Endothelial cell of umbilical vein (primary cell): Measurements from ENCODE around the gene DLST. TPM values are rescaled to one million over a fixed set of nuclear protein-coding genes. Genes with fewer than 3 reads are reported as not detected.

Experiments
- BruUV-seq: library from RNA; stranded (reverse); fragments of 400-500 nt; replicated peaks from 2 replicates; lab custom pipeline; 2021; lab: Mats Ljungman, UMichigan
- CTCF ChIA-PET: fragments of 300-600, 350-600 bp; sonication (Branson Sonifier 250); formaldehyde crosslinking; loops from one replicate; lab custom pipeline; 2021; ENCODE audit warnings: antibody characterized with exemption, inconsistent platforms; lab: Charles Lee
- POLR2A ChIA-PET: fragments of 300-600, 350-600 bp; sonication (Branson Sonifier 250); formaldehyde crosslinking; loops from one replicate; lab custom pipeline; 2021; ENCODE audit warnings: antibody characterized with exemption, inconsistent platforms; lab: Charles Lee
- DNase-seq: peaks from one replicate; pipeline ENCODE4 v3.0.0-alpha.2; 2011; ENCODE audit warnings: low read depth, low spot score
- FAIRE-seq: peaks from 2 replicates; lab custom pipeline; 2011; peaks lifted over from hg19 to GRCh38; lab: Jason Lieb, UNC
- H2AFZ ChIP-seq: 2 replicates; pipeline ENCODE4 v1.6.0; 2012; ENCODE audit warnings: low read depth, low read length, control low read depth, inconsistent platforms
- H3K27ac ChIP-seq: 2 replicates; pipeline ENCODE4 v1.5.1; 2011; ENCODE audit warnings: low read depth, mild to moderate bottlenecking, control low read depth, low read length, moderate library complexity; ENCODE audit not compliant: insufficient read depth
- H3K27me3 ChIP-seq, 2 experiments: 2 replicates each; pipeline versions ENCODE4 v1.6.0 to v1.6.1; 2011; ENCODE audit warnings: low read length in 2 of 2, mixed read lengths in 1 of 2; ENCODE audit not compliant: control insufficient read depth in 2 of 2, insufficient read depth in 2 of 2
- H3K36me3 ChIP-seq, 2 experiments: 2 replicates in 1 of 2; 3 replicates in 1 of 2; pipeline ENCODE4 v1.5.1; 2011; ENCODE audit warnings: low read length in 2 of 2, mild to moderate bottlenecking in 1 of 2, moderate library complexity in 1 of 2; ENCODE audit not compliant: control insufficient read depth in 2 of 2, insufficient read depth in 2 of 2; ENCODE audit errors: extremely low read depth in 1 of 2
- H3K4me1 ChIP-seq: 3 replicates; pipeline ENCODE4 v1.5.1; 2011; ENCODE audit warnings: mild to moderate bottlenecking, low read length; ENCODE audit not compliant: control insufficient read depth, insufficient read depth; ENCODE audit errors: extremely low read depth
- H3K4me2 ChIP-seq: 2 replicates; pipeline ENCODE4 v1.6.1; 2011; ENCODE audit warnings: low read length, control low read depth, mixed read lengths; ENCODE audit not compliant: insufficient read depth
- H3K4me3 ChIP-seq, 3 experiments: fragments of 200-600 bp in 1 of 3; sonication (generic), shearing (Covaris generic) in 1 of 3; replicated peaks in 1 of 3; 2 replicates each; pipeline ENCODE4 v1.5.1; 2011 to 2016; ENCODE audit warnings: control low read depth in 3 of 3, low read length in 3 of 3, mild to moderate bottlenecking in 2 of 3, inconsistent platforms in 1 of 3, low read depth in 1 of 3, moderate library complexity in 1 of 3; ENCODE audit not compliant: insufficient read depth in 1 of 3
- H3K79me2 ChIP-seq: 2 replicates; pipeline ENCODE4 v1.6.0; 2012; ENCODE audit warnings: low read length, inconsistent platforms; ENCODE audit not compliant: control insufficient read depth, insufficient read depth
- H3K9ac ChIP-seq: replicated peaks from 2 replicates; pipeline ENCODE3; 2011; ENCODE audit warnings: low read length, control low read depth; ENCODE audit not compliant: insufficient read depth; ENCODE audit errors: extremely low read depth
- H3K9me1 ChIP-seq: replicated peaks from 3 replicates; pipeline ENCODE4 v1.6.0; 2011; ENCODE audit warnings: mild to moderate bottlenecking, low read length; ENCODE audit not compliant: control insufficient read depth, insufficient read depth; ENCODE audit errors: extremely low read depth
- H3K9me3 ChIP-seq: replicated peaks from 2 replicates; pipeline ENCODE4 v1.5.1; 2012; ENCODE audit warnings: low read length, inconsistent platforms; ENCODE audit not compliant: control insufficient read depth, insufficient read depth
- H4K20me1 ChIP-seq: replicated peaks from 2 replicates; pipeline ENCODE3; 2011; ENCODE audit warnings: mild to moderate bottlenecking, low read length; ENCODE audit not compliant: control insufficient read depth, insufficient read depth; ENCODE audit errors: extremely low read depth
- JUN ChIP-seq: IDR thresholded peaks from 2 replicates; pipeline ENCODE4 v1.6.1; 2011; ENCODE audit warnings: borderline replicate concordance, low read depth; ENCODE audit not compliant: insufficient read length, insufficient read depth
- MYC ChIP-seq: IDR thresholded peaks from one replicate; pipeline ENCODE4 v1.6.1; 2011; ENCODE audit warnings: mild to moderate bottlenecking, low read depth, low read length
- POLR2AphosphoS5 ChIP-seq: IDR thresholded peaks from 2 replicates; pipeline ENCODE4 v1.6.1; 2012; ENCODE audit warnings: low read depth, mild to moderate bottlenecking, control low read depth, low read length, moderate library complexity; ENCODE audit not compliant: insufficient read depth
- dilution Hi-C: fragments of 300-500 bp; cut with MboI; formaldehyde crosslinking; loops from one replicate; pipeline ENCODE4 v1.15.0; 2019; ENCODE audit warnings: low sequenced_read_pairs; ENCODE audit not compliant: extremely low pct_ligation_motif_present
- intact Hi-C: fragments of 100-400 bp; cut with micrococcal nuclease; formaldehyde crosslinking; loops from one replicate; pipeline ENCODE4 v1.10.0; 2022
- polyA plus RNA-seq, 4 experiments: library from polyadenylated mRNA; depleted of rRNA in 3 of 4; stranded (reverse) in 3 of 4; unstranded in 1 of 4; fragments of >200 nt; gene quantifications; 2 replicates each; pipeline versions ENCODE4 v1.2.1 to v1.2.3, GENCODE V29; 2011 to 2012; ENCODE audit warnings: missing spikeins in 1 of 4
- total RNA-seq: library from RNA; stranded (reverse); gene quantifications from 2 replicates; pipeline ENCODE4 v1.2.3, GENCODE V29; 2021
- TF ChIP-seq, protein P1 (sequence below): IDR thresholded peaks from 2 replicates; pipeline ENCODE4 v1.6.1; 2011; ENCODE audit not compliant: insufficient read depth, insufficient read length

The DLST gene
- total and polyA plus RNA-seq, 2 donors (not counting 3 experiments of a cell fraction or from before 2014, with no cell fraction given), result 98.4 to 110 TPM

DNA sequence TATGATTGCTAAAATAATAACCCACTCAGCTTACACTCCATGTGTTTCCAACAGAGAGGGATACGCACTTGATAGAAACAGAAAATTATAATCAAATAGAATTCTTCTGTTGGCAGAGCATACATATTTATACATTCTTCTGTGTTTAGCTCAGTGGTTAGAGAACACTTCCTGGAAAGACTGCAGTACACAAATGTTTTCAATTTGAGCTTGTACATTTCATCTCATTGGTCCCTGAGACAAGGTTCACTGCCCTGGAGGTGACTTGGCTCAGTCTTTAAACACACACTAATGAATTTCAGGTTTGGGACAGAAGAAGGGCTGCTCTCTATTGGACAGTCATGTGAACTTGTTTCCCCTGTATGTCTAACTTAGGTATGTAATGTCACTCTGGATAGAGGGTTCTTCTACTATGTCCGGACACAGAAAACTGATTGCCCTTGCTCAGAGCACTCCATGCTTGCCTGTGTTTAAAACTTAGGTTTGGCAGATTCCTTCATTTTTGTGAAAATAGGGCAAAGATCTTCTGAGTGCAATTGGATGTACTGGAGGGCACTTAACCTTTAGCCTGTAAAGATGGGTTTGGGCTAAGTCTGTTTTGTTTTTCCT, 28.7 kb upstream of the DLST start:
- no peak overlapping the region for H3K27ac ChIP-seq
- intact Hi-C loops (no loop called here), dilution Hi-C loops (no loop called here)
- H2AFZ ChIP-seq, result no peak overlapping the region
- TF ChIP-seq POLR2AphosphoS5 (no peak), MYC (no peak)
- H3K79me2 ChIP-seq, result no peaks in the 10 kb centered on the region
- H4K20me1 ChIP-seq, result no peaks in the 10 kb centered on the region
- H3K9ac ChIP-seq, result no peak overlapping the region
- no peaks in the 10 kb centered on the region for H3K9me3 ChIP-seq
- no peaks in the 10 kb centered on the region for H3K9me1 ChIP-seq
- no peak overlapping the region for H3K4me2 ChIP-seq
- no peak for FAIRE-seq
- no peaks in the 10 kb centered on the region for H3K27me3 ChIP-seq
- POLR2A ChIA-PET, result no interaction called here
- no TSS peak for BruUV-seq
- H3K36me3 ChIP-seq, result no peaks in the 10 kb centered on the region
- H3K4me1 ChIP-seq, result no peaks in the 10 kb centered on the region
- H3K4me3 ChIP-seq, result no peak overlapping the region
- CTCF ChIA-PET, result interaction anchor here (0.8 to 12.3 kb wide), 6 partner anchors 8 to 244 kb away, joined by 4 to 468 read pairs (median 6); no protein-coding TSS in a partner anchor
- no peak for DNase-seq

DNA sequence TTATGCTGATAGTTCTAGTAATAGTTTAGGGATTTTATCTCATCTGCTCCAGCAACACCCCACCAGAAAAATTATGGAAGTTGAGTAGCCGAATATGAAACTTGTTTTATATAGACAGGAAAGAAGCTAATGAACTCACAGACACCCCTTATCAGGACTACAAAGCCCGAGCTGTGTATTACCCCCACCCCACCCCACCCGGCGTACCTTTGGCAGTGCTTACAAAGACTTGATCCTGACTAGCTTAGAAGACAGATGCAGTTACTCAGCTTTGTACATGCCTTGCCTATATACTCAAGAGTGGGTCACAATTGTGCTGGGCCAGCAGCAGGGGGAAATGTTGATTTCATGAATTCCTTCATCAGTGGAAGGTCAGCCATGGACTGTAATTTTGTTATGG, 28.1 kb upstream of the DLST start:
- H2AFZ ChIP-seq, result no peak overlapping the region
- no peak overlapping the region for H3K27ac ChIP-seq
- FAIRE-seq (no peak), DNase-seq (no peak)
- H4K20me1 ChIP-seq, result no peaks in the 10 kb centered on the region
- H3K4me3 ChIP-seq, result no peak overlapping the region
- no peaks in the 10 kb centered on the region for H3K27me3 ChIP-seq
- ChIA-PET CTCF (interaction anchor here (0.7 to 12.3 kb wide), 6 partner anchors 8 to 245 kb away, joined by 3 to 468 read pairs (median 6); no protein-coding TSS in a partner anchor), POLR2A (no interaction called here)
- H3K9me3 ChIP-seq, result no peaks in the 10 kb centered on the region
- no peak overlapping the region for H3K9ac ChIP-seq
- dilution Hi-C loops (no loop called here), intact Hi-C loops (no loop called here)
- no TSS peak for BruUV-seq
- no peaks in the 10 kb centered on the region for H3K79me2 ChIP-seq
- no peaks in the 10 kb centered on the region for H3K4me1 ChIP-seq
- no peak overlapping the region for H3K4me2 ChIP-seq
- no peaks in the 10 kb centered on the region for H3K36me3 ChIP-seq
- H3K9me1 ChIP-seq, result no peaks in the 10 kb centered on the region
- TF ChIP-seq JUN (no peak), POLR2AphosphoS5 (no peak)
- TF ChIP-seq, protein P1, sequence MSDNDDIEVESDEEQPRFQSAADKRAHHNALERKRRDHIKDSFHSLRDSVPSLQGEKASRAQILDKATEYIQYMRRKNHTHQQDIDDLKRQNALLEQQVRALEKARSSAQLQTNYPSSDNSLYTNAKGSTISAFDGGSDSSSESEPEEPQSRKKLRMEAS, result no peak
